ENCODE data around the gene CD34.

CD34 gene

GRCh38 chr1:207850621-207851407 is 60.1 kb downstream of the CD34 start:
- no peak for DNase-seq

- no peak for DNase-seq
Observed at GRCh38 chr1:207849646-207850045, 61.3 kb downstream of the CD34 start.

GRCh38 chr1:207849016-207849415 is 61.9 kb downstream of the CD34 start:
- no peak for DNase-seq

- no peak for DNase-seq
Observed at GRCh38 chr1:207848234-207848633, 62.7 kb downstream of the CD34 start.

GRCh38 chr1:207847116-207847515 is 63.8 kb downstream of the CD34 start:
- no peak for DNase-seq

- no peak for DNase-seq
Observed at GRCh38 chr1:207845109-207845508, 65.8 kb downstream of the CD34 start.

GRCh38 chr1:207844371-207844770 is 66.6 kb downstream of the CD34 start:
- no peak for DNase-seq

GRCh38 chr1:207842506-207842905 is 68.4 kb downstream of the CD34 start:
- DNase-seq = no peak

- no peak for DNase-seq
Observed at GRCh38 chr1:207841901-207842300, 69.0 kb downstream of the CD34 start.

GRCh38 chr1:207841293-207841692 is 69.6 kb downstream of the CD34 start:
- DNase-seq = no peak

GRCh38 chr1:207840380-207840779 is 70.5 kb downstream of the CD34 start:
- DNase-seq = no peak

GRCh38 chr1:207839083-207839413 is 71.9 kb downstream of the CD34 start:
- DNase-seq = no peak

- DNase-seq = no peak
Observed at GRCh38 chr1:207838156-207839082, 72.5 kb downstream of the CD34 start.

- no peak for DNase-seq
Observed at GRCh38 chr1:207837673-207838072, 73.3 kb downstream of the CD34 start.

- DNase-seq = no peak
Observed at GRCh38 chr1:207836591-207837347, 74.2 kb downstream of the CD34 start.

- no peak for DNase-seq
Observed at GRCh38 chr1:207835958-207836357, 75.0 kb downstream of the CD34 start.

- DNase-seq = no peak
Observed at GRCh38 chr1:207833956-207834660, 76.8 kb downstream of the CD34 start.

- no peak for DNase-seq
Observed at GRCh38 chr1:207833381-207833780, 77.5 kb downstream of the CD34 start.

GRCh38 chr1:207832796-207833195 is 78.1 kb downstream of the CD34 start:
- no peak for DNase-seq

GRCh38 chr1:207831517-207832327 is 79.2 kb downstream of the CD34 start:
- no peak for DNase-seq

Data from NCI-H510A (cell line).